Upper lobe of left lung (tissue), 4 donors: ENCODE data around the gene ZFP36L2.

Experiments
- CTCF ChIP-seq, 6 experiments: fragments of 450-650 bp in 4 of 6; fragments of 200-600 bp in 2 of 6; sonication (generic) in 2 of 6; IDR thresholded peaks; one replicate each; pipeline ENCODE4 v1.5.1; 2016 to 2019; ENCODE audit warnings: antibody characterized with exemption in 6 of 6
- EP300 ChIP-seq, 4 donors: sonication (generic); formaldehyde crosslinking; IDR thresholded peaks; one replicate each; pipeline ENCODE4 v1.5.1; 2017; ENCODE audit warnings: antibody characterized with exemption in 4 of 4, control low read depth in 2 of 4
- POLR2A ChIP-seq, 4 donors: fragments of 450-650 bp; IDR thresholded peaks; one replicate each; pipeline ENCODE4 v1.5.1; 2016 to 2017; ENCODE audit warnings: antibody characterized with exemption in 4 of 4, mild to moderate bottlenecking in 2 of 4
- POLR2AphosphoS5 ChIP-seq, 2 donors: sonication (generic); formaldehyde crosslinking; IDR thresholded peaks; one replicate each; pipeline ENCODE4 v1.5.1; 2017; ENCODE audit warnings: antibody characterized with exemption in 2 of 2

GRCh38 chr2:43266711-43267111 lies 40.3 kb upstream of the ZFP36L2 start:
- no peak for TF ChIP-seq CTCF (IDR thresholded peaks at IDR 0.05)
- TF ChIP-seq POLR2A (IDR thresholded peaks at IDR 0.05): no peak
- TF ChIP-seq POLR2AphosphoS5 (IDR thresholded peaks at IDR 0.05): no peak
- no peak for TF ChIP-seq EP300 (IDR thresholded peaks at IDR 0.05)
